H9 (cell line): ENCODE data around the gene TMEM131. TPM values are rescaled to one million over a fixed set of nuclear protein-coding genes. Genes with fewer than 3 reads are reported as not detected.

Experiments used
- DNase-seq: peaks from one replicate; pipeline ENCODE4 v3.0.0-alpha.2; 2017
- H2AFZ ChIP-seq: one replicate; pipeline ENCODE4 v1.6.1; 2013; ENCODE audit warnings: mild to moderate bottlenecking, low read length, control low read depth, moderate library complexity
- H2AK5ac ChIP-seq: 2 replicates; pipeline ENCODE4 v1.6.1; 2013; ENCODE audit warnings: low read length, control low read depth, mixed read lengths; ENCODE audit not compliant: insufficient read length
- H2BK120ac ChIP-seq: one replicate; pipeline ENCODE4 v1.6.1; 2013; ENCODE audit warnings: low read depth, mild to moderate bottlenecking, low read length, control low read depth, inconsistent platforms; ENCODE audit not compliant: poor library complexity, severe bottlenecking
- H2BK12ac ChIP-seq: 2 replicates; pipeline ENCODE4 v1.6.1; 2013; ENCODE audit warnings: low read length, control low read depth, mixed read lengths, low read depth; ENCODE audit not compliant: insufficient read length
- H2BK15ac ChIP-seq: 2 replicates; pipeline ENCODE4 v1.6.1; 2013; ENCODE audit warnings: low read depth, low read length, control low read depth
- H2BK20ac ChIP-seq: one replicate; pipeline ENCODE4 v1.6.1; 2013; ENCODE audit warnings: low read depth, mild to moderate bottlenecking, low read length, control low read depth, inconsistent platforms; ENCODE audit not compliant: poor library complexity, severe bottlenecking
- H2BK5ac ChIP-seq: 2 replicates; pipeline ENCODE4 v1.6.1; 2013; ENCODE audit warnings: low read length, control low read depth, mixed read lengths; ENCODE audit not compliant: insufficient read length
- H3K14ac ChIP-seq: 2 replicates; pipeline ENCODE4 v1.6.1; 2013; ENCODE audit warnings: low read length, control low read depth; ENCODE audit not compliant: insufficient read depth
- H3K18ac ChIP-seq: 2 replicates; pipeline ENCODE4 v1.6.1; 2013; ENCODE audit warnings: low read depth, mild to moderate bottlenecking, mixed read lengths, low read length, control low read depth; ENCODE audit not compliant: insufficient read length
- H3K23ac ChIP-seq: 2 replicates; pipeline ENCODE4 v1.6.1; 2013; ENCODE audit warnings: low read length, control low read depth, mixed read lengths, low read depth; ENCODE audit not compliant: insufficient read length
- H3K23me2 ChIP-seq: 2 replicates; pipeline ENCODE4 v1.6.1; 2013; ENCODE audit warnings: low read depth, mild to moderate bottlenecking, mixed read lengths, low read length, control low read depth; ENCODE audit not compliant: insufficient read length, poor library complexity, severe bottlenecking
- H3K27ac ChIP-seq: 2 replicates; pipeline ENCODE4 v1.5.1; 2013; ENCODE audit warnings: low read length, control low read depth, mixed read lengths, low read depth; ENCODE audit not compliant: insufficient read length
- H3K27me3 ChIP-seq: 2 replicates; pipeline ENCODE4 v1.6.1; 2013; ENCODE audit warnings: low read length, control low read depth, inconsistent platforms; ENCODE audit not compliant: insufficient read depth
- H3K4ac ChIP-seq: 2 replicates; pipeline ENCODE4 v1.6.1; 2013; ENCODE audit warnings: low read depth, mild to moderate bottlenecking, control low read depth, inconsistent platforms, low read length, moderate library complexity
- H3K4me1 ChIP-seq: 2 replicates; pipeline ENCODE4 v1.6.1; 2013; ENCODE audit warnings: low read length, control low read depth, inconsistent platforms; ENCODE audit not compliant: insufficient read depth
- H3K4me2 ChIP-seq: 2 replicates; pipeline ENCODE4 v1.6.1; 2013; ENCODE audit warnings: low read length, control low read depth, mixed read lengths; ENCODE audit not compliant: insufficient read length, insufficient read depth
- H3K56ac ChIP-seq: 2 replicates; pipeline ENCODE4 v1.6.1; 2013; ENCODE audit warnings: low read depth, mild to moderate bottlenecking, mixed read lengths, low read length, control low read depth; ENCODE audit not compliant: insufficient read length
- H3K79me1 ChIP-seq: 2 replicates; pipeline ENCODE4 v1.6.1; 2013; ENCODE audit warnings: low read depth, mild to moderate bottlenecking, moderate library complexity, low read length, control low read depth, inconsistent platforms; ENCODE audit not compliant: insufficient read depth, poor library complexity, severe bottlenecking
- H3K79me2 ChIP-seq: 2 replicates; pipeline ENCODE4 v1.6.1; 2013; ENCODE audit warnings: low read length, control low read depth, inconsistent platforms; ENCODE audit not compliant: insufficient read depth
- H3K9ac ChIP-seq: 2 replicates; pipeline ENCODE4 v1.6.1; 2013; ENCODE audit warnings: low read length, control low read depth, mixed read lengths; ENCODE audit not compliant: insufficient read length; ENCODE audit errors: extremely low read depth
- H3K9me3 ChIP-seq: one replicate; pipeline ENCODE4 v1.6.1; 2013; ENCODE audit warnings: low read depth, low read length, inconsistent platforms; ENCODE audit not compliant: control insufficient read depth
- H3T11ph ChIP-seq: one replicate; pipeline ENCODE4 v1.6.1; 2013; ENCODE audit warnings: mild to moderate bottlenecking, low read length, control low read depth, inconsistent platforms
- H4K20me1 ChIP-seq: one replicate; pipeline ENCODE4 v1.6.1; 2013; ENCODE audit not compliant: control insufficient read depth, insufficient read length, insufficient read depth
- H4K5ac ChIP-seq: 2 replicates; pipeline ENCODE4 v1.6.1; 2013; ENCODE audit warnings: low read depth, mild to moderate bottlenecking, mixed read lengths, low read length, control low read depth; ENCODE audit not compliant: insufficient read length
- H4K8ac ChIP-seq: replicated peaks from 2 replicates; pipeline ENCODE4 v1.6.1; 2013; ENCODE audit warnings: low read length, control low read depth, mixed read lengths, low read depth; ENCODE audit not compliant: insufficient read length
- H4K91ac ChIP-seq: 2 replicates; pipeline ENCODE4 v1.6.1; 2013; ENCODE audit warnings: low read depth, mild to moderate bottlenecking, moderate library complexity, mixed read lengths, low read length, control low read depth; ENCODE audit not compliant: insufficient read length
- H3K27ac Mint-ChIP-seq, 3 experiments: 2 replicates in 2 of 3; 3 replicates in 1 of 3; pipeline ENCODE4 v1.8.0; 2020 to 2021; ENCODE audit warnings: mixed read lengths in 3 of 3, mild to moderate bottlenecking in 1 of 3, moderate library complexity in 1 of 3
- H3K27me3 Mint-ChIP-seq: 2 replicates; pipeline ENCODE4 v1.8.0; 2021; ENCODE audit warnings: low read depth, mild to moderate bottlenecking, moderate library complexity, mixed read lengths
- H3K36me3 Mint-ChIP-seq, 3 experiments: 2 replicates in 2 of 3; 3 replicates in 1 of 3; pipeline ENCODE4 v1.8.0; 2020 to 2021; ENCODE audit warnings: low read depth in 3 of 3, mixed read lengths in 3 of 3; ENCODE audit not compliant: insufficient read depth in 1 of 3
- H3K4me1 Mint-ChIP-seq, 2 experiments: 2 replicates each; pipeline ENCODE4 v1.8.0; 2020; ENCODE audit warnings: mixed read lengths in 2 of 2
- H3K4me3 Mint-ChIP-seq, 2 experiments: 2 replicates in 1 of 2; 3 replicates in 1 of 2; pipeline ENCODE4 v1.8.0; 2020 to 2021; ENCODE audit warnings: mild to moderate bottlenecking in 2 of 2, mixed read lengths in 2 of 2, moderate library complexity in 1 of 2
- H3K9me3 Mint-ChIP-seq, 2 experiments: 2 replicates in 1 of 2; 3 replicates in 1 of 2; pipeline ENCODE4 v1.8.0; 2020; ENCODE audit warnings: mild to moderate bottlenecking in 2 of 2, mixed read lengths in 2 of 2, moderate library complexity in 1 of 2
- CTCF ChIP-seq: fragments of 200-600 bp; sonication (generic); conservative IDR thresholded peaks from 3 replicates; pipeline ENCODE4 v1.8.0; 2021; ENCODE audit warnings: antibody characterized with exemption, mild to moderate bottlenecking
- WGBS: extraction: QIAGEN DNeasy Blood & Tissue Kit; methylation state at CpG from one replicate; pipeline ENCODE4 v1.1.7; 2013; ENCODE audit warnings: missing lambda C conversion rate, low lambda C conversion rate, mixed read lengths; ENCODE audit not compliant: insufficient read length; ENCODE audit errors: extremely low coverage; 5-methylcytosine and 5-hydroxymethylcytosine counted together
- total RNA-seq: library from RNA; stranded (reverse); gene quantifications from 2 replicates; pipeline ENCODE4 v1.2.1, GENCODE V29; 2021

TMEM131 gene
- total RNA-seq, 1 experiment from 2014 or later, result 20.9 TPM

- no peak overlapping the region for H2BK5ac ChIP-seq
- no peak overlapping the region for H3K56ac ChIP-seq
- H3K27ac ChIP-seq, result no peak overlapping the region
- H4K8ac ChIP-seq, result no peak overlapping the region
- H3K36me3 Mint-ChIP-seq, result no peaks in the 10 kb centered on the region; a peak in 2 of 7 replicates
- no peaks in the 10 kb centered on the region for H3K9me3 ChIP-seq
- no peak overlapping the region for H2BK12ac ChIP-seq
- DNase-seq, result no peak
- H3K27me3 Mint-ChIP-seq, result no peaks in the 10 kb centered on the region; the same call in none of the 2 replicates
- H3K9ac ChIP-seq, result no peak overlapping the region
- no peak overlapping the region for H3K4ac ChIP-seq
- H3K4me3 Mint-ChIP-seq, result no peak overlapping the region
- H3K27ac Mint-ChIP-seq, result peak overlapping the region in 1 of 3 experiments; percentile 45; a peak in 1 of 7 replicates
- no peak overlapping the region for H2BK120ac ChIP-seq
- H3K4me1 Mint-ChIP-seq, result no peaks in the 10 kb centered on the region
- H3K4me1 ChIP-seq, result no peaks in the 10 kb centered on the region
- no peak overlapping the region for H3K14ac ChIP-seq
- H3K9me3 Mint-ChIP-seq, result peaks cover 0 to 2% of the 10 kb centered on the region in 2 experiments; a peak in 2 of 5 replicates
- H3K23ac ChIP-seq, result no peak overlapping the region
- no peaks in the 10 kb centered on the region for H3K27me3 ChIP-seq
- H3K79me2 ChIP-seq, result no peaks in the 10 kb centered on the region
- WGBS, result no CpG with 5 or more reads among the region's 7 CpGs
- H3K23me2 ChIP-seq, result no peaks in the 10 kb centered on the region
- H4K5ac ChIP-seq, result no peak overlapping the region
- H2AK5ac ChIP-seq, result no peak overlapping the region
- no peak overlapping the region for H3K4me2 ChIP-seq
- no peak overlapping the region for H2BK15ac ChIP-seq
- H2BK20ac ChIP-seq, result no peak overlapping the region
- no peak overlapping the region for H4K91ac ChIP-seq
- H2AFZ ChIP-seq, result no peak overlapping the region
- no peak for TF ChIP-seq CTCF
- H3K79me1 ChIP-seq, result no peaks in the 10 kb centered on the region
- no peaks in the 10 kb centered on the region for H4K20me1 ChIP-seq
- H3K18ac ChIP-seq, result no peak overlapping the region
- no peak overlapping the region for H3T11ph ChIP-seq
Measured at GRCh38 chr2:97727296-97727695, 268.5 kb downstream of the TMEM131 start.
